Measurements from ENCODE around the gene COX4I1. TPM values are rescaled to one million over a fixed set of nuclear protein-coding genes. Genes with fewer than 3 reads are reported as not detected.
A peak's percentile ranks its signal among the peaks of the same experiment; 100 is the strongest.

Gene COX4I1
- 277 and 297 TPM in 2 replicates for total RNA-seq

DNA sequence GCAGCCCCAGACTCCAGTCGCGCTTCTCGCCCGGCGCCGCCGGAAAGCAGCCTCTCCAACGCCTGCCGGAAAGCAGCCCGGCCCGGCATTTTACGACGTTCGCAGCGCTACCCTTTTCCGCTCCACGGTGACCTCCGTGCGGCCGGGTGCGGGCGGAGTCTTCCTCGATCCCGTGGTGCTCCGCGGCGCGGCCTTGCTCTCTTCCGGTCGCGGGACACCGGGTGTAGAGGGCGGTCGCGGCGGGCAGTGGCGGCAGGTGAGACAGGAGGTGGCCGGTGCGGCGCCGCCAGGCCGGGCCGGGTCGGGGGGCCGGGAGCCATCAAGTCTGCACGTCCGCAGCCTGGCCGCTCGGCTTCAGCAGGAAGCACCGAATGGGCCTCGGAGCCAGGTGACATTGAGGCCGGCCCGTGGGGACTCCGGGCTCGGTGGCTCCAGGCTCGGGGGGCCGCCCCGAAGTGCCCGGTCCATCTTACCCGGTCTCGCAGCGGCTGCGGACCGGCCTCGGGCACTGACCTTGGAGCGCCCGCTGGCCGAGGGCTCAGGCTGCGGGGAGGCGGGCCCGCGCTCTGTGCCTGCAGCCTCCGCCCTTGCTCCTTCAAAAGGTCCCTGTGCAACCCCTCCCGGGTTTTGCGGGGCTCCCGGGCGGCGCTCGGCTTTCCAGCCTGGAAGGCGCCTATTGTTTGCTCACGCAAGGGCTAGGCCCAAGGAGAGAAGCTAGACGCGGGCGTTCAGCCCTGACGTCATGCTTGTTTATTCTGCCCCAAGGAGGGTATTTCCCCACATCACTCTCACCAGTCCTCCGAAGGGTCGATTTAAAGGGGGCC, at the start of gene COX4I1, which contains the start of gene EMC8:
Gene COX4I1 (plus strand): TSS at position 199 of the 824 bp plus-strand sequence. CDS start 1,511 bp downstream, outside the sequence.
Gene EMC8 (minus strand): TSS at position 48 of the 824 bp plus-strand sequence. CDS start 249 bp downstream, outside the sequence.
- Histone ChIP-seq H3K36me3 (ENCODE audit: insufficient read depth, low read length) (peaks cover 54% of the 10 kb centered on the region), H3K4me1 (ENCODE audit: insufficient read depth, low read length) (peaks cover 9% of the 10 kb centered on the region), H3K79me2 (ENCODE audit: insufficient read depth, low read length) (peaks cover 86% of the 10 kb centered on the region), H3K27me3 (ENCODE audit: insufficient read depth, low read length) (no peaks in the 10 kb centered on the region), H2AFZ (ENCODE audit: low read length) (peak within 1 kb of the TSS; percentile 70), H4K20me1 (ENCODE audit: insufficient read depth, low read length) (peaks cover 61% of the 10 kb centered on the region), H3K9me3 (ENCODE audit: low read depth, low read length) (no peaks in the 10 kb centered on the region), H3K4me2 (ENCODE audit: insufficient read depth, low read length) (peak within 1 kb of the TSS; percentile 99), H3K4me3 (ENCODE audit: insufficient read depth, low read length) (peak within 1 kb of the TSS; percentile 96), H3K27ac (ENCODE audit: low read depth, low read length) (peak within 1 kb of the TSS; percentile 97)
- peak; percentile 99 for DNase-seq (ENCODE audit: insufficient read length, low spot score, missing footprints)
- TF ChIP-seq, protein P1, sequence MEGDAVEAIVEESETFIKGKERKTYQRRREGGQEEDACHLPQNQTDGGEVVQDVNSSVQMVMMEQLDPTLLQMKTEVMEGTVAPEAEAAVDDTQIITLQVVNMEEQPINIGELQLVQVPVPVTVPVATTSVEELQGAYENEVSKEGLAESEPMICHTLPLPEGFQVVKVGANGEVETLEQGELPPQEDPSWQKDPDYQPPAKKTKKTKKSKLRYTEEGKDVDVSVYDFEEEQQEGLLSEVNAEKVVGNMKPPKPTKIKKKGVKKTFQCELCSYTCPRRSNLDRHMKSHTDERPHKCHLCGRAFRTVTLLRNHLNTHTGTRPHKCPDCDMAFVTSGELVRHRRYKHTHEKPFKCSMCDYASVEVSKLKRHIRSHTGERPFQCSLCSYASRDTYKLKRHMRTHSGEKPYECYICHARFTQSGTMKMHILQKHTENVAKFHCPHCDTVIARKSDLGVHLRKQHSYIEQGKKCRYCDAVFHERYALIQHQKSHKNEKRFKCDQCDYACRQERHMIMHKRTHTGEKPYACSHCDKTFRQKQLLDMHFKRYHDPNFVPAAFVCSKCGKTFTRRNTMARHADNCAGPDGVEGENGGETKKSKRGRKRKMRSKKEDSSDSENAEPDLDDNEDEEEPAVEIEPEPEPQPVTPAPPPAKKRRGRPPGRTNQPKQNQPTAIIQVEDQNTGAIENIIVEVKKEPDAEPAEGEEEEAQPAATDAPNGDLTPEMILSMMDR (IDR thresholded peaks at IDR 0.05; ENCODE audit: extremely low read depth, low read depth, low read length): no peak

DNA sequence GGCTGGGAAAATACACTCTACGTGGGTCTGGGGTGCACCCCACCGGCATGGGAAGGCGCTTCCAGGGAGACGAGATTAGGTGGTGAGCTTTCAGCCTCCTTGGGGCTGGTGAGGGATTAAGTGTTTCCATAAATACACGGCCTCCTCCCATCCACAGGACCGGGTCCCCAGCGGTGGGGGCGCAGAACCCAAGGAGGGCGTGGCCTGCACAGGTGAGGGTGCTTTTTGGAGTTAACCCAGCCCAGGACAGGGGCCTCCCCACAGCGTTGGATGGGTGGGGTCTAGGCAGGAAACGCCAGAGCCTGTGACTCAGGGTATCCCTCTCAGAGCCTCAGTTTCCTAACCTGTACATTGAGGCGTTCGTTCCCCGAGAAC, 49.7 kb upstream of the COX4I1 start:
- TF ChIP-seq, protein P1 (IDR thresholded peaks at IDR 0.05; ENCODE audit: extremely low read depth, low read depth, low read length): no peak
- H3K79me2 ChIP-seq (ENCODE audit: insufficient read depth, low read length): no peaks in the 10 kb centered on the region
- peak overlapping the region; percentile 85 for H2AFZ ChIP-seq (ENCODE audit: low read length)
- H3K27me3 ChIP-seq (ENCODE audit: insufficient read depth, low read length): no peaks in the 10 kb centered on the region
- no peaks in the 10 kb centered on the region for H3K36me3 ChIP-seq (ENCODE audit: insufficient read depth, low read length)
- H3K4me3 ChIP-seq (ENCODE audit: insufficient read depth, low read length): peak overlapping the region; percentile 75
- H3K4me1 ChIP-seq (ENCODE audit: insufficient read depth, low read length): peaks cover 17% of the 10 kb centered on the region
- H3K4me2 ChIP-seq (ENCODE audit: insufficient read depth, low read length): peak overlapping the region; percentile 82
- no peaks in the 10 kb centered on the region for H4K20me1 ChIP-seq (ENCODE audit: insufficient read depth, low read length)
- no peaks in the 10 kb centered on the region for H3K9me3 ChIP-seq (ENCODE audit: low read depth, low read length)
- H3K27ac ChIP-seq (ENCODE audit: low read depth, low read length): no peak overlapping the region
- DNase-seq (ENCODE audit: insufficient read length, low spot score, missing footprints): peak; percentile 5

DNA sequence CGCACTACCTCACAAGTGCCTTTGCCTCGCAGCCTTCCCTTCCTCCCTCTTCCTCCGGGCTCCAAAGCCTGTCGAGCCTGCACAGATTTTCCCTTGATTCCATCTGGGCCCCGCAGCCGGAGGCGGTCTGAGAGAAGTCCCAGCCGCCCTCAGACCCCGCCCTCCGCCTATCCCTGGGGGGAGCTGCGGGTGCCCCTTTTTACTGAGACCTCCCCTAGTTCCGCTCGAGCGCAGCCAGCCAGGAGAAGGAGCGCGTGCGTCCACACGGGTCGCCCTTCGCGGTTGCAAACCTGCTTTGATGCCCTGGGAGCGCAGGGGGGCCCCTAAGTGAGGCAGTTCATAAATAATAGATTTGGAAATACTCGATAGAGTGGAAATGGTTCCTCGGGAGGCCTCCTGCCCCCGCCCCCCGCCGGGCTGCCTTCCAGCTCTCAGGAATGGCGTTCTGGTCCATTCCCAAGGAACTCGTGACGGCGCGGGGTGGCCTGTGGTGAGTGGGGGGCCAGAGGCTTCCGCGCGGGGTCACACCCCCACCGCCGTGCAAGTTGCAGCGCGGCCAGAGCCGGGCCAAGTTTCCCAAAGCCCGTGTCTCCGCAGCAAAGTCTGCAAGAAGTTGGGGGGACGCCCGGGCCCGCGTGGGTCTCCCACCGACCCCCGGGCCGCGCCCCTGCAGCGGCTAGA, 49.2 kb upstream of the COX4I1 start:
- H3K4me3 ChIP-seq (ENCODE audit: insufficient read depth, low read length): peak overlapping the region; percentile 75
- TF ChIP-seq, protein P1 (IDR thresholded peaks at IDR 0.05; ENCODE audit: extremely low read depth, low read depth, low read length): no peak
- H3K4me1 ChIP-seq (ENCODE audit: insufficient read depth, low read length): peaks cover 17% of the 10 kb centered on the region
- H3K27ac ChIP-seq (ENCODE audit: low read depth, low read length): no peak overlapping the region
- no peaks in the 10 kb centered on the region for H3K36me3 ChIP-seq (ENCODE audit: insufficient read depth, low read length)
- peak overlapping the region; percentile 82 for H3K4me2 ChIP-seq (ENCODE audit: insufficient read depth, low read length)
- H3K9me3 ChIP-seq (ENCODE audit: low read depth, low read length): no peaks in the 10 kb centered on the region
- no peaks in the 10 kb centered on the region for H3K27me3 ChIP-seq (ENCODE audit: insufficient read depth, low read length)
- no peaks in the 10 kb centered on the region for H4K20me1 ChIP-seq (ENCODE audit: insufficient read depth, low read length)
- H3K79me2 ChIP-seq (ENCODE audit: insufficient read depth, low read length): no peaks in the 10 kb centered on the region
- peak overlapping the region; percentile 85 for H2AFZ ChIP-seq (ENCODE audit: low read length)
- DNase-seq (ENCODE audit: insufficient read length, low spot score, missing footprints): peak; percentile 92
